Natural killer cell treated with Interleukin-12 subunit alpha and Interleukin-12 subunit beta and Interleukin-15 and Interleukin-18, amount 100 ng/mL, for 72 hours (primary cell): ENCODE data around the gene CARF. TPM values are rescaled to one million over a fixed set of nuclear protein-coding genes. Genes with fewer than 3 reads are reported as not detected.
A peak's percentile ranks its signal among the peaks of the same experiment; 100 is the strongest.
"Not testable (repeated sequence)": the region's sequence is repeated elsewhere in the genome, so short reads cannot be mapped to it uniquely, and the experiment has no call there.

ENCODE experiments used
- ATAC-seq, 2 donors: fragments of 150-1000 bp; cut with Tn5 transposase in 1 of 2; sonication (Bioruptor Pico), chemical (Tn5 transposase) in 1 of 2; 2 replicates each; pipeline ENCODE4 v1.10.0; 2021
- DNase-seq: peaks from one replicate; pipeline ENCODE4 v3.0.0; 2022; ENCODE audit warnings: low spot score
- H3K27ac Mint-ChIP-seq, 2 donors: 1 replicate in 1 of 2; 2 replicates in 1 of 2; pipeline ENCODE4 v1.8.0; 2022; ENCODE audit warnings: mixed read lengths in 2 of 2, mild to moderate bottlenecking in 1 of 2, moderate library complexity in 1 of 2
- H3K27me3 Mint-ChIP-seq, 2 donors: 1 replicate in 1 of 2; 2 replicates in 1 of 2; pipeline ENCODE4 v1.8.0; 2022; ENCODE audit warnings: mixed read lengths in 2 of 2
- H3K36me3 Mint-ChIP-seq: one replicate; pipeline ENCODE4 v1.8.0; 2022; ENCODE audit warnings: mixed read lengths
- H3K4me1 Mint-ChIP-seq, 2 donors: 1 replicate in 1 of 2; 2 replicates in 1 of 2; pipeline ENCODE4 v1.8.0; 2022; ENCODE audit warnings: low read depth in 2 of 2, mixed read lengths in 2 of 2, mild to moderate bottlenecking in 1 of 2
- H3K4me3 Mint-ChIP-seq: one replicate; pipeline ENCODE4 v1.8.0; 2022; ENCODE audit warnings: mixed read lengths
- H3K9me3 Mint-ChIP-seq: 2 replicates; pipeline ENCODE4 v1.8.0; 2022; ENCODE audit warnings: mixed read lengths
- total RNA-seq, 2 donors: library from RNA; stranded (reverse); gene quantifications; one replicate each; pipeline ENCODE4 v1.2.3, GENCODE V29; 2022

Gene CARF
- total RNA-seq, result 1 to 10 TPM; 3.4 to 4.7 TPM

- DNase-seq, result peak; percentile 91
- peak within 1 kb of the TSS; percentile 96 to 98 for H3K27ac Mint-ChIP-seq
- H3K4me3 Mint-ChIP-seq, result peak within 1 kb of the TSS; percentile 98
- peak; percentile 93 to 96 for ATAC-seq
- H3K9me3 Mint-ChIP-seq, result no peaks in the 10 kb centered on the region
- peaks cover 15 to 21% of the 10 kb centered on the region in 2 donors for H3K4me1 Mint-ChIP-seq
- no peaks in the 10 kb centered on the region for H3K27me3 Mint-ChIP-seq
- H3K36me3 Mint-ChIP-seq, result no peaks in the 10 kb centered on the region
Measured at GRCh38 chr2:202911512-202912341, at the start of gene CARF, which contains the start of gene WDR12. TSS of gene CARF (plus strand) at chr2:202912275. CDS start at chr2:202941903, 29,628 bp downstream. TSS of gene WDR12 (minus strand) at chr2:202911673. CDS start at chr2:202911476, 197 bp downstream.

- DNase-seq (peak; percentile 66), ATAC-seq (peak; percentile 88 to 91)
- no peaks in the 10 kb centered on the region for H3K27me3 Mint-ChIP-seq
- peak overlapping the region in 1 of 2 donors; percentile 61 for H3K27ac Mint-ChIP-seq
- no peaks in the 10 kb centered on the region for H3K9me3 Mint-ChIP-seq
- H3K4me3 Mint-ChIP-seq, result peak overlapping the region; percentile 89
- no peaks in the 10 kb centered on the region for H3K36me3 Mint-ChIP-seq
- H3K4me1 Mint-ChIP-seq, result peaks cover 7 to 10% of the 10 kb centered on the region in 2 donors
Measured at GRCh38 chr2:202870431-202871299, 41.4 kb upstream of the CARF start.

- ATAC-seq, result peak; percentile 81 to 83
- Mint-ChIP-seq H3K4me3 (peak within 1 kb of the TSS; percentile 89), H3K4me1 (peaks cover 7 to 10% of the 10 kb centered on the region in 2 donors), H3K27me3 (no peaks in the 10 kb centered on the region), H3K9me3 (no peaks in the 10 kb centered on the region), H3K36me3 (no peaks in the 10 kb centered on the region), H3K27ac (peak within 1 kb of the TSS; percentile 62 to 65)
- peak; percentile 83 for DNase-seq
Measured at GRCh38 chr2:202871300-202872141, 40.6 kb upstream of the CARF start, which contains the start of gene ICA1L. TSS of gene ICA1L (minus strand) at chr2:202871766. CDS start at chr2:202829009, 42,757 bp downstream.

GRCh38 chr2:202877699-202878098, 34.4 kb upstream of the CARF start:
- H3K27me3 Mint-ChIP-seq, result no peaks in the 10 kb centered on the region
- ATAC-seq (no peak), DNase-seq (no peak)
- H3K4me3 Mint-ChIP-seq, result no peak overlapping the region
- peaks cover 0 to 3% of the 10 kb centered on the region in 2 donors for H3K4me1 Mint-ChIP-seq
- H3K36me3 Mint-ChIP-seq, result no peaks in the 10 kb centered on the region
- no peaks in the 10 kb centered on the region for H3K9me3 Mint-ChIP-seq
- H3K27ac Mint-ChIP-seq, result no peak overlapping the region

GRCh38 chr2:202881570-202881969, 30.5 kb upstream of the CARF start:
- no peak for DNase-seq
- Mint-ChIP-seq H3K27me3 (no peaks in the 10 kb centered on the region), H3K36me3 (peaks cover 7% of the 10 kb centered on the region), H3K4me1 (no peaks in the 10 kb centered on the region), H3K4me3 (no peak overlapping the region), H3K9me3 (no peaks in the 10 kb centered on the region), H3K27ac (no peak overlapping the region)
- ATAC-seq, result no peak

- no peak overlapping the region for H3K27ac Mint-ChIP-seq
- ATAC-seq (no peak), DNase-seq (no peak)
- H3K4me1 Mint-ChIP-seq, result no peaks in the 10 kb centered on the region
- no peaks in the 10 kb centered on the region for H3K9me3 Mint-ChIP-seq
- H3K36me3 Mint-ChIP-seq, result peaks cover 7% of the 10 kb centered on the region
- no peak overlapping the region for H3K4me3 Mint-ChIP-seq
- no peaks in the 10 kb centered on the region for H3K27me3 Mint-ChIP-seq
Measured at GRCh38 chr2:202883987-202884675, 27.9 kb upstream of the CARF start.

- Mint-ChIP-seq H3K4me3 (no peak overlapping the region), H3K4me1 (no peaks in the 10 kb centered on the region), H3K27ac (no peak overlapping the region), H3K36me3 (peaks cover 7% of the 10 kb centered on the region), H3K27me3 (no peaks in the 10 kb centered on the region), H3K9me3 (no peaks in the 10 kb centered on the region)
- DNase-seq (no peak), ATAC-seq (no peak)
Measured at GRCh38 chr2:202885190-202885589, 26.9 kb upstream of the CARF start.

GRCh38 chr2:202905507-202905906, 6.6 kb upstream of the CARF start:
- not testable (repeated sequence) for DNase-seq, ATAC-seq, H3K27ac Mint-ChIP-seq, H3K27me3 Mint-ChIP-seq, H3K4me3 Mint-ChIP-seq, H3K9me3 Mint-ChIP-seq
- peaks cover 13 to 26% of the 10 kb centered on the region in 2 donors for H3K4me1 Mint-ChIP-seq
- peaks cover 25% of the 10 kb centered on the region for H3K36me3 Mint-ChIP-seq

- Mint-ChIP-seq H3K27ac (peak overlapping the region in 1 of 2 donors; percentile 30), H3K36me3 (peaks cover 24% of the 10 kb centered on the region), H3K27me3 (no peaks in the 10 kb centered on the region), H3K4me1 (peaks cover 18 to 30% of the 10 kb centered on the region in 2 donors), H3K4me3 (peak overlapping the region; percentile 2), H3K9me3 (no peaks in the 10 kb centered on the region)
- ATAC-seq (no peak), DNase-seq (no peak)
Measured at GRCh38 chr2:202908186-202908585, 3.9 kb upstream of the CARF start.

GRCh38 chr2:202909394-202910192, 2.5 kb upstream of the CARF start:
- Mint-ChIP-seq H3K36me3 (peaks cover 13% of the 10 kb centered on the region), H3K27me3 (no peaks in the 10 kb centered on the region), H3K4me1 (peaks cover 15 to 26% of the 10 kb centered on the region in 2 donors), H3K27ac (no peak overlapping the region), H3K4me3 (peak overlapping the region; percentile 98), H3K9me3 (no peaks in the 10 kb centered on the region)
- ATAC-seq (no peak), DNase-seq (no peak)

GRCh38 chr2:202910250-202910649, 1.8 kb upstream of the CARF start:
- H3K27me3 Mint-ChIP-seq, ATAC-seq, H3K27ac Mint-ChIP-seq, DNase-seq, H3K9me3 Mint-ChIP-seq: not testable (repeated sequence)
- Mint-ChIP-seq H3K36me3 (peaks cover 10% of the 10 kb centered on the region), H3K4me3 (peak overlapping the region; percentile 98), H3K4me1 (peaks cover 15 to 25% of the 10 kb centered on the region in 2 donors)

GRCh38 chr2:202910698-202911097, 1.4 kb upstream of the CARF start:
- no peak for ATAC-seq
- Mint-ChIP-seq H3K4me1 (peaks cover 15 to 21% of the 10 kb centered on the region in 2 donors), H3K27ac (peak overlapping the region; percentile 96 to 98), H3K36me3 (peaks cover 6% of the 10 kb centered on the region), H3K27me3 (no peaks in the 10 kb centered on the region), H3K9me3 (no peaks in the 10 kb centered on the region), H3K4me3 (peak overlapping the region; percentile 98)
- DNase-seq, result no peak
